ENCODE measurements around the gene RALA.

RALA gene

DNA sequence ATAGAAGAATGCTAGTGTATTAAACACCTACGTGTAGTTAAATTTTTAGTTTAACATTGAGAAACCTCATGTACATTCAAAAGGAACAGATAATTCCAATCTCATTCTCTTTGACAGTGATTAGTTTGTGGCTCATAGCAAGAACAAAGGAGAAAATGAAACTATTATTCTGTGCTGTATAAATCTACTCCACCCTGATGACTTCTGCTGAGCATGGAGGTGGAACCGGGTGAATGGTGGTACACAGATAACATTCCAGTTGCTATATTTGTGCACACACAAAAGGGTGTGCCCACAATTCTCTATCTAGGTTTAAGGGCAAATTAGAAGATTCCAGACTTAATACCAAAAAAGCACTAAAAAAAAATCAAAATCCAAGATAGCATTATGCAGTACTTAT, 17.0 kb upstream of the RALA start:
- no peak for TF ChIP-seq CTCF (IDR thresholded peaks at IDR 0.05)

DNA sequence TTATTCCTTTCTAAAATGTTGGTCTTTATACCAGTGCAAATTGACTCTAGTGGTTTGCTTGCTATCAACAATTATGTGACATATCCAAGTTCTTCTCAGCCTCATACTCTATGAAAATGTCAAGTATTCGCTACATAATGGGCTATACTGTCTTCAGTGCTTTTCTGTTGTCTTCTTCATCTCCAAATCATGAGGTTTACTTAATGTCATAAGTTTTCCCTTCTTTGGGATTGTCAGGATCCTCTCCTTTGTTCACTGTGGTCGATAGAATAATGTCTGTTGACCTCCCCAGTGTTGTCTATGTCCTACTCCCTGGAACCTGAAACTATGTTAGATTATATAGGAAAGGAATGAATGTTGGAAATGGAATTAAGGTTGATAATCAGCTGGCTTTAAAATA, 16.4 kb upstream of the RALA start:
- TF ChIP-seq CTCF (IDR thresholded peaks at IDR 0.05): no peak

- no peak for TF ChIP-seq CTCF (IDR thresholded peaks at IDR 0.05)
Measured at GRCh38 chr7:39607865-39608264, 15.5 kb upstream of the RALA start.

DNA sequence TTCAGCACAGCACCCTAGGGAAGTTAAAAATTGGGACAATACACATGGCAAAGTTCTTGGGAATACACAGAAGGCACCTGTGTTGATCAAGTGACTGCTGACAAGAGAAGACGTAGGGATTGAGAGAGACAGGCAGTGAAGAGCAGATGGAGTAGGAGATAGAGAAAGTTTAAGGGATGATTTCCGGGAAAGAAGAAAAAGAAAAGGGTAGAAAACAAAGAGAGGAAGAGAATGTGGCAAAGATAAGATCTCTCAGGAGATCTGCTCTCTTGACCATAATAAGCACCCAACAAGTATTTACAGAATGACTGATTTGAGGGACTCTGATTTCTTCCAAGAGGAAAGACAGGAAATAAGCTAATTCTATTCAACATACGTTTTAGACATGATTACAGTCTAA, 15.1 kb upstream of the RALA start:
- no peak for TF ChIP-seq CTCF (IDR thresholded peaks at IDR 0.05)

DNA sequence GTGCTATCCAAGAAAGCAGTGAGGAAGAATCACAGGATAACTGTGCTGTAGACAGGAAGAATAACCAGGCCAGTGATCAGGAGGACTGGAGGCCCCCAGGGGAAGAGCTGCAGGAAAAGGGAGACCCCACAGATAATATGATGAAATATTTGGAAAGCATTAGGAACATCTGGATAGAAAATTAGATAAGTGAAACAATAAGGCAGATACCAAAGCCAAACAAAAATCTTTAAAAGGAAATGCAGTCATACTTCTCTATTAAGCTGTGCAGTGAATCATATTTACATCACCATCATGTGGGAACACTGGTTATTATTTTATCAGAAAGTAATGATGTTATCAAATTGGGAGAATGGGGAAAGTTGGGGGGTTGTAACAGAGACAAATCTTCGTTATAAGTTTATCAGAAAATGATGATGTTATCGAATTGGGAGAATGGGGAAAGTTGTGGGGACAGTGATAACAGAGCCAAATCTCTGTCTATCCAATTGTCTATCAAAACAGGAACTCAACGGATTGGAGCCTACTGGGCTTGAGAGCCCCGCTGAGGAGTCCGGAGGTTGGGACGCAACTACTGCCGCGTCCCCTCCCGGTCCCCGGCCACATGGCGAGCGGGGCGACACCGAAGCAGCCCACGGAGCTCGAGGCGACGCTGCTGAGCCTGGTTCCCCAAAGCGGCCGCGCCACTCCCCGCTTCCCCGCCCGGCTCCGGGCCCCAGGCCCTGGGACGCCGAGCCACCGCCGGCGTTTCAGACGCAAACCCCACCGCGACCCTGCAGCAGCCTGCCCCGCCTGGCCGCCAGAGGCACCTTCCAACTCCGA, 14.0 kb upstream of the RALA start:
- no peak for TF ChIP-seq CTCF (IDR thresholded peaks at IDR 0.05)

GRCh38 chr7:39609935-39610263, 13.5 kb upstream of the RALA start:
- no peak for TF ChIP-seq CTCF (IDR thresholded peaks at IDR 0.05)

- TF ChIP-seq CTCF (IDR thresholded peaks at IDR 0.05): no peak
Measured at GRCh38 chr7:39613577-39613976, 9.8 kb upstream of the RALA start.

- no peak for TF ChIP-seq CTCF (IDR thresholded peaks at IDR 0.05)
Measured at GRCh38 chr7:39614299-39614698, 9.1 kb upstream of the RALA start.

Measured in LNCAP (cell line).